ENCODE results near the gene NACAD.

GRCh38 chr7:45078125-45078681, 10.6 kb downstream of the NACAD start:
- TF ChIP-seq, protein P1, sequence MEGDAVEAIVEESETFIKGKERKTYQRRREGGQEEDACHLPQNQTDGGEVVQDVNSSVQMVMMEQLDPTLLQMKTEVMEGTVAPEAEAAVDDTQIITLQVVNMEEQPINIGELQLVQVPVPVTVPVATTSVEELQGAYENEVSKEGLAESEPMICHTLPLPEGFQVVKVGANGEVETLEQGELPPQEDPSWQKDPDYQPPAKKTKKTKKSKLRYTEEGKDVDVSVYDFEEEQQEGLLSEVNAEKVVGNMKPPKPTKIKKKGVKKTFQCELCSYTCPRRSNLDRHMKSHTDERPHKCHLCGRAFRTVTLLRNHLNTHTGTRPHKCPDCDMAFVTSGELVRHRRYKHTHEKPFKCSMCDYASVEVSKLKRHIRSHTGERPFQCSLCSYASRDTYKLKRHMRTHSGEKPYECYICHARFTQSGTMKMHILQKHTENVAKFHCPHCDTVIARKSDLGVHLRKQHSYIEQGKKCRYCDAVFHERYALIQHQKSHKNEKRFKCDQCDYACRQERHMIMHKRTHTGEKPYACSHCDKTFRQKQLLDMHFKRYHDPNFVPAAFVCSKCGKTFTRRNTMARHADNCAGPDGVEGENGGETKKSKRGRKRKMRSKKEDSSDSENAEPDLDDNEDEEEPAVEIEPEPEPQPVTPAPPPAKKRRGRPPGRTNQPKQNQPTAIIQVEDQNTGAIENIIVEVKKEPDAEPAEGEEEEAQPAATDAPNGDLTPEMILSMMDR (IDR thresholded peaks at IDR 0.05; ENCODE audit: poor library complexity) = no peak
- TF ChIP-seq EZH2 (IDR thresholded peaks at IDR 0.05; ENCODE audit: borderline replicate concordance) (no peak), EZH2phosphoT487 (IDR thresholded peaks at IDR 0.05; ENCODE audit: low read depth, severe bottlenecking, unreplicated experiment) (no peak)
